Superior temporal gyrus (tissue), 1 donor: Measurements from ENCODE around the gene TMED1.

Source experiments
- DNase-seq: peaks from one replicate; pipeline ENCODE4 v3.0.0-alpha.2; 2016; ENCODE audit errors: extremely low spot score

TMED1 gene

DNA sequence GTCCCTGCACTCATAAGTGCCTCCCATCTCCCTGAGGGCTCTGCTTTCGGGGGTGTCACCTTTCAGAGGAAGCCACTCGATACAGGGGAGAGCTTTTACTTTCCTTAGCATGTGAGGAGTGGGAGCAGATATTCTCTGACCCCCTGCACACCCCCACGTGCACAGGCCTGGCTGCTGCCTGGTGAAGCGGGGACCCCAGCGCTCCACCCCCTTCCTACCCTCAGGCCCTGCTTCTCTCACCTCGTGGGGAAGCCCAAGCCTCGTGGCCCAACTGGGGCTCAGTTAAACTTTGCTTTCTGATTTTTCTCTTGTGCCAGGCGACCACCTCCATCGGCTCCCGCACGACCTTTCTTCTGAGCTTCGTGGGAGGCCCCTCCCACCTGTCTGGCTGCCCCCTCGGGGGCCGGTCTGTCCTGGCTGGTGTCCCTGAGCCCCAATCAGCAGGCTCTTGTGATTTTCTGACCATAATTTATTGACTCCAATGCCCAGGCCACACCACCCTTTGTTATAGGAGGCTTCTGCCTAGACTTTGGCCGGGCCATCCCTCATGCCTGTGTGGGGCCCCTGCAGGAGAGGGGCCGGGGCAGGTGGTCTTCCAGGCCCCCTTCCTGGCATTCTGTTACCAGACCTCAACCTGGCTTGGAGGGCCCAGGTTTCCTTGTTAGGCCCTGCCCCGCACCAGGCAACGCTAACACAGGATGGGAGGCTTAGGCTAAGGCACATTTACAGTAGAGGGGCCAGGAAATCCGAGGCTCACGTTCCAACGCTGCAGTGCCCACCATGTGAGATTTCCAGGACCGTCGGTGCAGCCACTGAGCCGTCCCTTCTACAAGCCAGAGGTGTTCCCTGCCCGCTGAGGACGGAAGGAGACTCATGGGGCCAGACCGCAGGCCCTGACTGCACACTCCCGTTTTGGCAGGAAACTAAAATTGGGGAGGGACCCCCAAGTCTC lies 3.7 kb downstream of the TMED1 start:
- DNase-seq = no peak

DNA sequence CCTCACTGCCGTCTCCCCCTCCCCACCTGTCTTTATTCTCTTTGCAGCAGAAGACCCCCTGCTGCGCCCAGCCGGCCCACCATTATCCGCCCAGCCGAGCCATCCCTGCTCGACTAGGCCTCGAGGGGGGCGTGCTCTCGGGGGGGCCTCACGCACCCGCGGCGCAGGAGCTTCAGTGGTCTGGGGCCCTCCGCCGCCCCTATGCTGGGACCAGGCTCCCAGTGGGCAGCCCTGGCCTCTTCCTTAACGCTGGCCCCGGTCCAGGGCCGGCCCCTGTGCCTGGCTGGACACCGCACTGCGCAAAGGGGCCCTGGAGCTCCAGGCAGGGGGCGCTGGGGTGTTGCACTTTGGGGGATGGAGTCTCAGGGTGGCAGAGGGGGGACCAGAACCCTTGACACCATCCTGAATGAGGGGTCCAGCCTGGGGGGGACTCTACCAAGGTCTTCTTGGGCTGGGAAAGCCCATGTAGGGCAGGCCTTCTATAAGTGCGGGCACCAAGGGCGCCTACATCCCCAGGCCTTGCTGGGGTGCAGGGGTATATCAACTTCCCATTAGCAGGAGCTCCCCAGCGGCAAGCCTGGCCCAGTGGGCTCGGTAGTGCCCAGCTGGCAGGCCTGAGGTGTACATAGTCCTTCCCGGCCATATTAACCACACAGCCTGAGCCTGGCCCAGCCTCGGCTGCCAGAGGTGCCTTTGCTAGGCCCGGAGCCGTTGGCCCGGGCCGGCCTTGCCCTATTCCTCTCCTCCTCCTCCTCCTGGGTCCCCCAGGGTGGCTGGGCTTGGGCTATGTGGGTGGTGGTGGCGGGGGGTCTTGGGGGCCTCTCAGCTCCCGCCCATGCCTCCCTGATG lies 4.9 kb downstream of the TMED1 start:
- no peak for DNase-seq

DNA sequence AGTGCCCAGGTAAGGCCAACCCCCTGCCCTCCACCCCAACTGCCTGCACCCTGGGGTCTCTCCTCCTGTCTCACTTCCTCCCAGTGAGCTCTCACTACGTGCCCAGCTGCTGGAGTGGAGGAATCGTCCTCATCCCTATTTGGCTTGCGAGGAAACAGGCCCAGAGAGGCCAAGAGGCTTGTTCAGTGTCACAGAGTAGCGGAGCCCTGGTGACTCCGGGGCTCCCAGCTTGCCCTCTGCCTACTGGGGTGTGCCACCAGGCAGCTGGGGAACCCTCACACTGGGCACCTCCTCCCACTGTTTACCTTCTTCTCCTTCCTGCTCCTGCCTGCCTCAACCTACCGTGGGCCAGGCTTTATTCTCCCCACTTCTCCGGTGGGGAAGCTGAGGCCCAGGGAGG lies 5.6 kb downstream of the TMED1 start:
- DNase-seq = no peak

DNA sequence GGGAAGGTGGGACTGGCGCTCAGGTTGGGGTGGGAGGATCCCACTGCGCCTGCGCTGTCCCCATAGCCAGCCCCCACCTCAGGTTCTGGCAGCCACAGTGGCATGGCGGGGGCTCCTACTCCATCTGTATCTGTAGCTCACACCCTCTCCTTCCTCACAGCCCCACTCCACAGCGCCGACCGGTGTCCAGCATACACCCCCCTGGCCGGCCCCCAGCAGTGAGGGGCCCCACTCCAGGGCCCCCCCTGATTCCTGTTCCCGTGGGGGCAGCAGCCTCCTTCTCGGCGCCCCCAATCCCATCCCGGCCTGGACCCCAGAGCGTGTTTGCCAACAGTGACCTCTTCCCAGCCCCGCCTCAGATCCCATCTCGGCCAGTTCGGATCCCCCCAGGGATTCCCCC lies 6.0 kb downstream of the TMED1 start:
- DNase-seq = no peak

DNA sequence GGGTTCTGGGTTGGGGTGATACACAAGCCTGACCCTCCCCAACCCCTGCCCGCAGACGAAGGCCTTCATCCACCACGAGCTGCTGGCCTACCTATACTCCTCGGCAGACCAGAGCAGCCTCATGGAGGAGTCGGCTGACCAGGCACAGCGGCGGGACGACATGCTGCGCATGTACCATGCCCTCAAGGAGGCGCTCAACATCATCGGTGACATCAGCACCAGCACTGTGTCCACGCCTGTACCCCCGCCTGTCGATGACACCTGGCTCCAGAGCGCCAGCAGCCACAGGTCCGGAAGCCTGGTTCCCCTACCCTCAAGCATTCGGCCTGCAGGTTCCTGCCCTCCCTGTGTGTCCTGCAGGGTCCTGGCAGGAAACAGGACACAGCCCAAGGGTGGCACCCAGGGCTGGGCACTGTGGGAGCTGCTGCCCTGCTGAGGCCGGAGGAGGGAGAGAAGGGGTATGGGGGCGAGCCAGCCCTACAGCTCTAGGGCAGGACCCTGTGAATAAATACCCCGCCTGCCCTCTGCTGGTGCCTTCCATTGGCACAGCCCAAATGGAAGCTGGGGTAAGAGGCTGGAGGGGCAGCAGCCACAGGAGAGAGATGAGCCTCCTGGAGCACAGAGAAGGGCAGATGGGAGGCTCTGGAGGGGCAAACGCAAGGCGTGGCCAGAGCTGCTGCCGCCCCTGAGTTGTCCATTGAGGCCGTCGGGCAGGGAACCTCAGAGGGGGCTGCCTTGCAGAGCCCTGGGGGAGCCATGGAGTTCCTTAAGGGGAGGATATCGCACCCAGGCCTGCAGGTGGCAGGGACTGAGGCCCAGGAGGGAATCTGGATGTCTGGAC lies 6.8 kb downstream of the TMED1 start:
- no peak for DNase-seq

DNA sequence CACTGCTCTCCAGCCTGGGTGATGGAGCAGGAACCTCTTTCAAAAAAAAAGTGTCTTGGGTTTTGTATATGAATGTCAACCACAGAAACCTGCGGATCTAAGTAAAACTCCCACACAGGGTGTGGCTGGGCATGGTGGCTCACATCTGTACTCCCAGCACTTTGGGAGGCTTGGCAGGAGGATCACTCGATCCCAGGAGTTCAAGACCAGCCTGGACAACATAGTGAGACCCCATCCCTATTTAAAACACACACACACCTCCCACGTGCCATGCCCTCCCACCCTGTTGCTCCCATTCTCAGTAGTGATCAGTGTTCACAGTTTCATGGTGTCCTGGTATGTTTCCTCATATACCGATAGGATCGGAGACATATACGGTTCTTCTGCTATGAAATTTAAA lies 9.2 kb downstream of the TMED1 start:
- no peak for DNase-seq

DNA sequence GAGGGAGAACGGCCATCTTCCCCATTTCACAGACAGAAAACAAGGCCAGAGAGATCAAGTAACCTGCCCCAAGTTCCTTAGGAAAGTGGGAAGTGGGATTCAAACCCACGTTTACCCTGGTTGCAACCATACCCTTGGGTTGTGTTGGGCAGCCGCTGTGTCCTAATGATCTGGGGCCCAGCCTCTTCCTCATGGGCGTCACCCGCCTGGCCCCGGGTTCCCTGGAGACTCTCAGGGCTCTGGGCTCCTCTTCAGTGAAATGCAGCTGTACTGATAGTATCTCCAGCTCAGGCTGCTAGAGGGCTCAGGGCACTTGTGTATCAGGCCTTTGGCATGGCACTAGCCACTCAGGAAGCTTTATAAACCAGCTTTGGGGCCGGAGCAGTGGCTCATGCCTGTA lies 9.8 kb downstream of the TMED1 start:
- DNase-seq = no peak

DNA sequence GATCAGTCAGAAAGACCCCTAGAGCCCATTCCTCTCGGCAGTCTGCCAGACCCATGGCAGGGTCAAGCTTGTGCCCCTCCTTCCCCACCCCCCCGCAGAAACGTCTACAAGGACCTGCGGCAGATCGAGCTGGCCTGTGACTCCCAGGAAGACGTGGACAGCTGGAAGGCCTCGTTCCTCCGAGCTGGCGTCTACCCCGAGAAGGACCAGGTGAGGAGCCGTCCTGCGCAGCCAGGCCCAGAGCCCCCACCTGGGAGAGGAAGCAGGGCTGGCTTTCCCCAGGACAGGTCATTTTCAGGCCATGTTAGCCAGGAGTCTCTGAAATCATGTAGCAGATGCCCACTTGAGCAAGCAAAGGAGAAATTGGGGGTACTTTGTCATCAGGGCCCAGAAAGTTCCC lies 12.3 kb downstream of the TMED1 start:
- DNase-seq = no peak

DNA sequence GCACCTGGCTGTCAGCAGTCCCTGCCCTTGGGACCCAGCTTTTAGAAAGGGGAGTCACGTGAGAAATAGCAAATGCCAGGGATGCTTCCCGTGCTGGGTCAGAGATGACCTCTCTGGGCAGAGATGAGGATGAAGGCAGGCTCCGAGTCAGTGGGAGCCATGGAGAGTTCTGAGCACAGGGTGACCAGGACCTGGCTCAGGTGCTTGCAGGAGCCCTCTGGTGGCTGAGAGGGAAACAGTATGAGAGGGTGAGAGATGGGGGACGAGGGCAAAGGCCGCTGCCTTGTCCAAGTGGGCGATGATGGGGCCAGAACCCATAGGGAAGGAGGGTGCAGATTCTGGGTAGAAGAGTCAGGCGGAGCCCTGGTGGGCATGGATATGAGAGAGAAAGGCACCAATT lies 15.8 kb downstream of the TMED1 start:
- no peak for DNase-seq

DNA sequence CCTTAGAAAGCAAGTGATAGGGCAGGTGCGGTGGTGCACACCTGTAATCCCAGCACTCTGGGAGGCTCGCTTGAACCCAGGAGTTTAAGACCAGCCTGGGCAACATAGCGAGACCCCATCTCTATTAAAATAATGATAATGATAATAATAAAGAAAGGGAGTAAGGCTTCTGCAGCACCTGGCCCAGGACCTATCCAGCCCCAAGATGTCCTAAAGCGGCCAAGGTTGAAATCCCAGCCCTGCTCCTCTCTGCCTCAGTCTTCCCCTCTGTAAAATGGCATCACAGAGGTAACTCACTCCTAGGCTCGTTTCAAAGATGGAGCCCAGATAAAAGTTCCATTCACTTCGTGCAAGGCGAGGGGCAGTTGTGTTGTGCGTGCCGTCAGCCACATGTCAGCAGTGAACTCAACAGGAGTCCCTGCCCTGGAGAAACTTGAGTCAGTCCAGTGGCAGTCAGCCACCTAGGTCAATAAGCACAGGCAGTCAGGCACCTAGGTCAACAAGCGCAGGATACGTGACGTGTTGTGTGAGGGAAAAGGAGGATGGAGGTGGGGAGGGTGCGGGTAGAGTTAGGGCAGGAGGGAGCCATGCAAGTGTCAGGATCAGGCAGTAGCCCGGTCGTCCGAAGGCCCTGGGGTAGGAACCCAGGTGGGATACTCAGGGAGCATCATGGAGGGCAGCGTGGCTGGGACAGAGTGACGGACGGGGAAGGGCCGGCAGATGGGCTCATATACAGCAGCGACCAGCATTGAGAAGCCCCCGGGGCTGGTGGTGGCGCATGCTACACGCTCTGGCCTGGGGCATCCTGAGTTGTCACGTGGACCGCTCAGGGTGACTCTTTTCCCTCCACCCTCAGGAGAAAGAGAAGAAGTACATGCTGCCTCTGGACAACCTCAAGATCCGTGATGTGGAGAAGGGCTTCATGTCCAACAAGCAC lies 16.6 kb downstream of the TMED1 start:
- DNase-seq = no peak

DNA sequence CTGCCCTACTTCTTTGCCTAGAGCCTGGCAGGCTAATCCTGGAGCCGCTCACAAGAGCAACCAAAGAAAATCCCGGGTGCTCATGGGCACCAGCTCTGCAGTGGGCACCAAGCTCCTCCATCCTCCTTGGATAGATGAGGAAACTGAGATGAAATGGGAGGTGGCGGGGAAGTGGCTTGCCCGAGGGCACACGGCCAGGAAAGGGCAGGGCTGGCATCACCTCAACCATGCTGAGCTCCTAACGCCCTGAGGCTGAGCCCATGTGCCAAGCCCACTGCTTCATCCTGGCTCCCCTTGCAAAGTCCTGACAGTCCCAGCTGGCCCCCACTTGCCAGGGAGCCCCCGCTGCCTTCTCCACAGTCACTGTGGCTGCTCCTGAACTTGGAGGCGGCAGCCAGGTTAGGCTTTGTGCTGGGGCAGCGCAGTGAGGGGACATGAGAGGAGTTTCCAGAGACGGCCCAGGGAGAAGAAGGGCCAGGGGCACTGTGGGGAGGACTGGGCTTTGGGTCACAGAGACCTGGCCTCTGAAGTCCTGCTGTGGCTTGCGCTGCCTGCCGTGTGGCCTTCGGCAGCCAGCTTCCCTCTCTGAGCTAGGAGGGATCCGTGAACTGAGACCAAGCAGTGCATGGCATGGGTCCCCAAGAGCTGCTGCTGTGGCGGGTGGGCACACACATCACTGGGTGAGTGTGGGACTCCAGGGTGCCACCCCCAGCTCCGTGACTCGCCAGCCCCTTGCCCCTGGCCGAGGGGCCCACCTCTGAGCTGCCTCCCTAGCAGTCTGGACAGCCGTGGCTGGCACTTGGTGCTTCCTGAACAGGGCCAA lies 17.5 kb downstream of the TMED1 start:
- DNase-seq = no peak

DNA sequence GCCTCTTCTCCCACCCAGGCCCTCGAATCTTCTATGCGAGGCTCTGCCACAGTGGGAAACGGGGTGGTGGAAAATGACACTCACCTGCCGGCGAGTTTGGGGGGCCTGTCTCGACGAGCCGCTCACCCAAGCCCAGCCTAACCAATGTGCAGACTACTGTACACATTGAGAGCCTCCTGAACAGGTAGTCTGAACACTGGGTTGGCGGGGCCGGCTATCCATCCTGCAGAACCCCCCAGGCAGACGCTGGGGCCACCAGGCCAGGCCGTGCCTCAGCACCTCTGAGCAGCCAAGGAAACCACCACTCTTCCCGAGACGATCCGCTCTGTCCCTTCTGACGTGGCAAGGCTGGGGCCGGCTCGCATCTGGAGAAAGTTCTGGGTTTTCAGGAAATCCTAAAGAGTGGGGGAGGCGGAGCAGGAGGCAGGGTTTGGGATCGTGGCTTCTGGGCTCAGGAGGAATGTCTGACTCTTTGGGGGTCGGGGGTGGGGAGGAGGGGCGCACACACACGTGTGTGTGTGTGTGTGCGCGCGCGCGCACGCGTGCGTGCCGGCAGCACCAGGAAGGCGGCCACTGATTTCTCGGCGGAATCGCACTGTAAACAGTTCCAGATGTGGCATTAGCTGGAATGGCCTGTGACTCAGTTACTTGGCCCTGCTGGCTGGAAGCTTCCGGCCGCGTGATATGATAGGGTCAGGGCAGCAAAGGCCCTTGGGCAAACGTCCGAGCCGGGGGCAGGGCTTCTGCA lies 18.5 kb downstream of the TMED1 start:
- no peak for DNase-seq

DNA sequence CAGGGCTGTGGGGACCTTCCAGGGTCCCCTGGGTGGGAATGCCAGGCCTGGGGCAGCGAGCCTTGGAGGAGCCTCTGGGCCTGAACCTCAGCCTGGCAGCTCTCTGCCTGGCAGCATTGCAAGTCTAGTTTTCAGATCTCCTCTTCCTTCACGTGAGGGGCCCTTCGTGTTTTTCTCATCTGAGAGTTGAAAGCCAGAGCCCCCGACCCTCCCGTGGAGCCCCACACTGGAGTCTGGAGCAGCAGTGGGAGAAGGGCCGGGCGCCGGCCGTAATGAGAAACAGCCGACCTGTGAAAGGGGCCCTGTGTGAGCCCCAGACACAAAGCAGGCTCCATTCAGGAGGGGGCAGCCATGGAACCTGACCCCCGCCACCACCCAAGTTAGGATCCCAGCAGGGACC lies 19.3 kb downstream of the TMED1 start:
- DNase-seq = no peak

DNA sequence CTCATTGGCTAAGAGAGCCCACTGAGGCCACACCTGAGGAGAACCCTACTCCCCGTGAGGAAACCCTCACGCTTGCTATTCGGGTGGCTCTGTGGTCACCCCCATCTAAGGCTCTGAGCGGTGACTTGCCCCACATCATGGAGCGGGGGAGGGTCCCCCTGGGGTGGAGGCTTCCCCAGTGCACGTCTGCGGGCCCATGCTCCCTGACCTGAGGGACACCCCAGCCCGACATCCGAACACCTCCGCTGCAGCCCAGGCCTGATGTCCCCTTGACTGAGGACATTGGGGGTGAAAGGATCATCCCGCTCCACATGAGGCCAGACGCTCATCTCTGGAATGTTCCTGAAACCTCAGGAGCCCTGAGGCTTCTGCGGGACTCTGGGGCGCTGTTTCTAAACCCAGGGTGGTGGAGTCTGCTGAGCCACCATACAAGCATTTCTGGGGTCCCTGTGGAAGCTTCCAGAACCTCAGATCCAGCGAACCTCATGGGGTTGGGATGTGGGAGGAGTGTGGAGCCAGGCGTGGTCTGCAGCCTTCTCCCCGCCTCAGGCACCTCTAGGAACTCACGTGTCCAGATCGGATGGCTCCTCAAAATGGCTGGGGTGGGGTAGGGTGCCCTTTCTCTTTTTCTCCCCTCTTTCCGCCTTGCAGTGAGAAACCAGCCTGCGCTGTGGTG lies 19.9 kb downstream of the TMED1 start:
- no peak for DNase-seq

DNA sequence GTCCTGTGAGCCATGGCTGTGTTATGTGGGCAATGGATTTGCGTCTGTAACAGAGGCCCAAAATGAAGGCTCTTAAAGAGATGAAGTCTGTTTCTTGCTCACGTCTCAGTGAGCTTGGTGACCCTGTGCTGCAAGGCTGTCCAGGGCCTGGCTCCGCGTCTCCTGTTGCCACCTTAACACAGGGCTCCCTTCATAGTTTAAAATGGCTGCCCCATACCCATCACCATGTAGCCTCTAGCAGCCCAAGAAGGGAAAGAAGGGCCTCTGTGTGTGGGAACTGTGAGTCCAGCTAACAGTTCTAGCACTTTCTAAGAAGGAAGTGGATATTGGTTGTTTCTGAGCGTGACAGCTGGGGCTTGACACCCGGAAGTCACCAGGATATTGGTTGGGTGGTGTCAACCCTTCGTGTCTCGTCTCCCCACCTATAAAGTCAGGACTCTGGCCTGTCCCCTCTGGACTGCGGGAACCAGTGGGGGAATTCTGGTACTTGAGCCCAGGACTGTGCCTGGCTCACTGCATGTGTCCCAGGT lies 20.9 kb downstream of the TMED1 start:
- DNase-seq = no peak

DNA sequence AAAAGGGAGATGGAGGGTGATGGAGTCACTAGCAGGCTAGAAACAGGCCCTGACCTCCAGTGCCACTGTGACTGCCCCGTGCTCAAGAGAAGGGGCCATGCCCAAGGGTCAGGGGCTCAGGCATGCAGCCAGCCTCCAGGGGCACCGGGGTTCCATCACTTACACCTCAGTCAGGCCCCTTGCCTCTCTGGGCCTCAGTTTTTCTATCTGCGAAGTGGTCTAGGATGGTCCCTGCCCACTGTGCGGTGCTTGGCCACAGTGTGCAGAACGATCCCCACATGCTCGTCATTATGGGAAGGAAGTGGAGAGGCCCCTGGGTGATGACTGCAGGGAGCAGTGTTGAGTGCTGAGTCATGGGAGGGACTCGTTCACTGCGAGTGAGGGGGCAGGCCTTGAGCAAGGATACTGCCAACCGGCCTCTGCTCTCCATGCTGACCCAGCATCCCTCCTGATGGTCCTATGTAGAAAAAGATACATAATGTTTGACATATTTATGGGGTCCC lies 23.1 kb downstream of the TMED1 start:
- DNase-seq = no peak

DNA sequence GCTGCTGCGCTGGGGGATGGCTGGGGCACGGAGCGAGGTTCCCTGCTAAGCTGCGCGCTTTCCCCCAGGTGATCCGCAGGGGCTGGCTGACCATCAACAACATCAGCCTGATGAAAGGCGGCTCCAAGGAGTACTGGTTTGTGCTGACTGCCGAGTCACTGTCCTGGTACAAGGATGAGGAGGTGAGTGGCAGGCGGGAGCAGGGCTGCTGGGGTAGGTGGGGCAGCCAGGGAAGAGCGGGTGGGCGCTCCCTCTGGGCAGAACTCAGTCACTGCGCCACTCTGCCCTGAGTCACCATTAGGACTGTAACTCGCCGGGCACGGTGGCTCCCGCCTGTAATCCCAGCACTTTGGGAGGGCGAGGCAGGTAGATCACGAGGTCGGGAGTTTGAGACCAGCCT lies 23.8 kb downstream of the TMED1 start:
- DNase-seq = no peak
